RWPE2 (cell line): ENCODE measurements around the gene DPP10.

Experiments used
- ATAC-seq: fragments of 200-7000 bp; cut with Tn5 transposase; 3 replicates; pipeline ENCODE4 v1.9.1; 2021; ENCODE audit warnings: low read depth
- DNase-seq: peaks from one replicate; pipeline ENCODE4 v3.0.0-alpha.2; 2020; ENCODE audit warnings: low spot score
- H3K27ac ChIP-seq: fragments of 450-650 bp; 2 replicates; pipeline ENCODE4 v1.5.1; 2017; ENCODE audit warnings: mild to moderate bottlenecking; ENCODE audit not compliant: poor library complexity, severe bottlenecking
- H3K27me3 ChIP-seq: fragments of 250-450 bp; sonication (Bioruptor Pico); 2 replicates; pipeline ENCODE4 v1.5.1; 2021; ENCODE audit warnings: mild to moderate bottlenecking, moderate library complexity; ENCODE audit not compliant: insufficient read depth, poor library complexity, severe bottlenecking
- H3K36me3 ChIP-seq: fragments of 250-450 bp; sonication (Bioruptor Pico); 2 replicates; pipeline ENCODE4 v1.5.1; 2020; ENCODE audit warnings: low read depth, mild to moderate bottlenecking, moderate library complexity
- H3K4me1 ChIP-seq: fragments of 250-450 bp; sonication (Bioruptor Pico); 2 replicates; pipeline ENCODE4 v1.5.1; 2021; ENCODE audit warnings: mild to moderate bottlenecking, moderate library complexity; ENCODE audit not compliant: insufficient read depth, poor library complexity, severe bottlenecking
- H3K4me3 ChIP-seq: fragments of 250-450 bp; sonication (Bioruptor Pico); 2 replicates; pipeline ENCODE4 v1.5.1; 2021; ENCODE audit warnings: mild to moderate bottlenecking, moderate library complexity; ENCODE audit not compliant: severe bottlenecking
- H3K9me3 ChIP-seq: fragments of 250-450 bp; sonication (Bioruptor Pico); 2 replicates; pipeline ENCODE4 v1.5.1; 2021; ENCODE audit warnings: mild to moderate bottlenecking, moderate library complexity; ENCODE audit not compliant: severe bottlenecking
- TF ChIP-seq, protein P1 (sequence below): fragments of 450-650 bp; IDR thresholded peaks from one replicate; pipeline ENCODE4 v1.5.1; 2017; ENCODE audit warnings: mild to moderate bottlenecking, moderate library complexity; ENCODE audit not compliant: poor library complexity, severe bottlenecking

DPP10 gene

DNA sequence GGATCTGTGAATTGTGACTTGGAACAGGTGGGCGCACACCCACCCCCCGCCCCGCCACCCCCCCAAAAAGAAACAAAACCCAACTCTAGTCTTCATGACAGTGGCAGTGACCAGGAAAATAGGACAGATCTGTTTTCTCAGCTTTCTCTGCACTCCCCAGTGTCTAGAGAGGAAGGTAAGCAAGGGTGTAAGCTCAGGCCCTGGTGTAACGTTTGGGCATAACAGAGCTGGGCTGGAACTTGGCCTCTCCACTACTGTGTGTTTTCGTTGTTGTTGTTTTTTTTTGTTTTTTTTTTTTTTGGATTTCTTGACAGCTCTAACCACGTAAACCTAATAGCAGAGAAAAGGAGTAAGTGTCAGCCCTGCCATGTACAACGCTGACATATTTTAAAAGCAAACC lies 1160.8 kb downstream of the DPP10 start:
- ATAC-seq, result no peak
- DNase-seq, result no peak
- TF ChIP-seq, protein P1, sequence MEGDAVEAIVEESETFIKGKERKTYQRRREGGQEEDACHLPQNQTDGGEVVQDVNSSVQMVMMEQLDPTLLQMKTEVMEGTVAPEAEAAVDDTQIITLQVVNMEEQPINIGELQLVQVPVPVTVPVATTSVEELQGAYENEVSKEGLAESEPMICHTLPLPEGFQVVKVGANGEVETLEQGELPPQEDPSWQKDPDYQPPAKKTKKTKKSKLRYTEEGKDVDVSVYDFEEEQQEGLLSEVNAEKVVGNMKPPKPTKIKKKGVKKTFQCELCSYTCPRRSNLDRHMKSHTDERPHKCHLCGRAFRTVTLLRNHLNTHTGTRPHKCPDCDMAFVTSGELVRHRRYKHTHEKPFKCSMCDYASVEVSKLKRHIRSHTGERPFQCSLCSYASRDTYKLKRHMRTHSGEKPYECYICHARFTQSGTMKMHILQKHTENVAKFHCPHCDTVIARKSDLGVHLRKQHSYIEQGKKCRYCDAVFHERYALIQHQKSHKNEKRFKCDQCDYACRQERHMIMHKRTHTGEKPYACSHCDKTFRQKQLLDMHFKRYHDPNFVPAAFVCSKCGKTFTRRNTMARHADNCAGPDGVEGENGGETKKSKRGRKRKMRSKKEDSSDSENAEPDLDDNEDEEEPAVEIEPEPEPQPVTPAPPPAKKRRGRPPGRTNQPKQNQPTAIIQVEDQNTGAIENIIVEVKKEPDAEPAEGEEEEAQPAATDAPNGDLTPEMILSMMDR, result no peak
- no peaks in the 10 kb centered on the region for H3K36me3 ChIP-seq
- H3K4me3 ChIP-seq, result no peak overlapping the region
- no peak overlapping the region for H3K27ac ChIP-seq
- H3K4me1 ChIP-seq, result no peaks in the 10 kb centered on the region
- H3K27me3 ChIP-seq, result peaks cover 7% of the 10 kb centered on the region
- no peaks in the 10 kb centered on the region for H3K9me3 ChIP-seq

DNA sequence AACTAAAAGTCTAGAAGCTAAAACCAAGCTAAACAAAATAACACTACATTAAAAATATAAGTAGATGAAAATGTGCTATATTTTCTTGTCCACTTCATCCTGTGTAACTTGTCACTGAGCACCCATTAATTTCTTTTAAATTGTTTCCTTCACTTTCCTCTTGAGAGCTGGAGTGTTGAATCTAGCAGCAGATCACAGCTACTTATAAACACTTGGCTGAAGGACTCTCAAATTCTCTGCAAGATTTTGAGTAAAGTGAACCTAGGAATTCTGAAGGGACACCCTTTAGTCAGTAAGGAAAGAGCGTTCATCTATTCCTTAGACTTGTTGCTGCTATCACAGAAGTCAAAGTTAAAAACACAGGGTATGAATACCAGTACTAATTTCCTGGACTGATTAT lies 1163.9 kb downstream of the DPP10 start:
- no peak for DNase-seq
- no peaks in the 10 kb centered on the region for H3K9me3 ChIP-seq
- H3K27me3 ChIP-seq, result no peaks in the 10 kb centered on the region
- no peaks in the 10 kb centered on the region for H3K4me1 ChIP-seq
- H3K36me3 ChIP-seq, result no peaks in the 10 kb centered on the region
- no peak overlapping the region for H3K27ac ChIP-seq
- TF ChIP-seq, protein P1, result no peak
- no peak overlapping the region for H3K4me3 ChIP-seq
- no peak for ATAC-seq

DNA sequence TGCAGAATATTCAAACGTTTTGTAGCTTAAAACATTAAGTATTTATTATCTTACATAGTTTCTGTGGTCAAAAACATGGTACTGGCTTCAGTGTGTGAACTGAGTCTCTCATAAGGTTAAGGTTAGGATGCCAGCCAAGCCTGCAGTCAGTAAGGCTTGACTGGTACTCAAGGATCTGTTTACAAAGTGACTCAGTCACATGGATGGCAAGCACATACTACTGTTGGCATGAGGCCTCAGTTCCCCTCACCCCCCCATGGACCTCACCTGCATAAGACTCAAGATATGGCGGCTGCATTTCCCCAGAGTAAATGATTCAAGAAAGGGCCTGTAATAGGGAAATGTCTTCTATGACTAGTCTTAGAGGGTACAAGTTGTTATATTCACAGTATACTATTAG lies 1167.5 kb downstream of the DPP10 start:
- Histone ChIP-seq H3K4me3 (no peak overlapping the region), H3K4me1 (no peaks in the 10 kb centered on the region), H3K27me3 (no peaks in the 10 kb centered on the region), H3K27ac (no peak overlapping the region), H3K9me3 (no peaks in the 10 kb centered on the region), H3K36me3 (no peaks in the 10 kb centered on the region)
- ATAC-seq, result no peak
- DNase-seq, result no peak
- TF ChIP-seq, protein P1, result no peak

DNA sequence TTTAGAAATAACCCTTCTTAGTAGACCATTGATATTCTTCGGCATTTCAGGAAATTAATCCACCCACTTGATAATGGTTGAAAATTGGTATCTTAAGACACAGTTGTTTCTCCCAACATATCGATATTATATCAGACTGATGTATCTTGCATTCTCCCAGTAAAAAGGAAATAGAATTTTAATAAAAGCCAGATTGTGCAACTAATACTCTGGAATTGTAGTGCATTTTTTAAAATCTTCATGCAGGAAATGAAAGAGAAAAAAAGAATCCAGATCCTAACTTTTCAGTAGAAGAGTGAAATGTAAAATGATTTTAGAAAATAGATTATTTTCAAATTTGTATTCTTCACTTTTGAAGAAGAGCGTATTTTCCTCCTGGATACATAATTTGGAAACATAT lies 1168.4 kb downstream of the DPP10 start:
- no peak for DNase-seq
- Histone ChIP-seq H3K9me3 (no peaks in the 10 kb centered on the region), H3K4me1 (no peaks in the 10 kb centered on the region), H3K27ac (no peak overlapping the region), H3K4me3 (no peak overlapping the region), H3K27me3 (no peaks in the 10 kb centered on the region), H3K36me3 (no peaks in the 10 kb centered on the region)
- TF ChIP-seq, protein P1, result no peak
- no peak for ATAC-seq

DNA sequence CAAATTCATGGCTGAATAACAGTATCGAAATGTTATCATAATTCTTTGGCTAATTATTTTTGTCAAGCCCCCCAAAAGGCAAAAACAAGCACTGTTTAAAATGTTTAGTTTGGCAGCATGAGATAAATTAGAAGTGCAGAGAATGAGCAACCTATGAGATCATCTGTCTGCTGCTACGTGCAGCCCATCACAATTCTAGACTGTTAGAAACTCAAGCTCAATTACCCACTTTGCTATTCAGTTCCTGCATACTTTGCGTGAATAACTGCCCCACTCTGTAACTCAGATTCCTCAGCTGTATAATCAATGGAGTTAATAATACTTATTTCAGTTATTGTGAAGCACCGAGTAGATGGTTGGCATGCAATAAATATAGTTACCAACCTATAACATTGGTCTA lies 1181.9 kb downstream of the DPP10 start:
- TF ChIP-seq, protein P1, result no peak
- H3K9me3 ChIP-seq, result no peaks in the 10 kb centered on the region
- ATAC-seq, result no peak

More for the DNA sequence above, 1181.9 kb downstream of the DPP10 start:
- Histone ChIP-seq H3K4me3 (no peak overlapping the region), H3K4me1 (no peaks in the 10 kb centered on the region), H3K27me3 (no peaks in the 10 kb centered on the region), H3K36me3 (no peaks in the 10 kb centered on the region), H3K27ac (no peak overlapping the region)
- no peak for DNase-seq
